Activated CD4-positive, alpha-beta memory T cell treated with anti-CD3 and anti-CD28 coated beads, Interleukin-2, amount 10 ng/mL, durations not matched to agents 7 days and 5 days (primary cell): ENCODE data around the gene RPL19. TPM values are rescaled to one million over a fixed set of nuclear protein-coding genes. Genes with fewer than 3 reads are reported as not detected.

Source experiments
- CTCF ChIA-PET: fragments of 350-600 bp; sonication (Branson Sonifier 250); formaldehyde crosslinking; loops from one replicate; lab custom pipeline; 2021; ENCODE audit warnings: antibody characterized with exemption, inconsistent platforms; lab: Charles Lee
- POLR2A ChIA-PET: fragments of 350-600 bp; sonication (Branson Sonifier 250); formaldehyde crosslinking; loops from one replicate; lab custom pipeline; 2021; ENCODE audit warnings: antibody characterized with exemption; lab: Charles Lee
- DNase-seq: peaks from one replicate; pipeline ENCODE4 v3.0.0-alpha.2; 2020
- H3K27ac Mint-ChIP-seq: one replicate; pipeline ENCODE4 v1.8.0; 2021; ENCODE audit warnings: mild to moderate bottlenecking, mixed read lengths
- H3K27me3 Mint-ChIP-seq: one replicate; pipeline ENCODE4 v1.8.0; 2021; ENCODE audit warnings: mixed read lengths
- H3K36me3 Mint-ChIP-seq: one replicate; pipeline ENCODE4 v1.8.0; 2021; ENCODE audit warnings: low read depth, mixed read lengths
- H3K4me1 Mint-ChIP-seq: one replicate; pipeline ENCODE4 v1.8.0; 2021; ENCODE audit warnings: mixed read lengths
- H3K4me3 Mint-ChIP-seq: one replicate; pipeline ENCODE4 v1.8.0; 2021; ENCODE audit warnings: mild to moderate bottlenecking, mixed read lengths
- H3K9me3 Mint-ChIP-seq: one replicate; pipeline ENCODE4 v1.8.0; 2021; ENCODE audit warnings: mixed read lengths
- total RNA-seq, 2 experiments: library from RNA; stranded (reverse); gene quantifications; one replicate each; pipeline ENCODE4 v1.2.3, GENCODE V29; 2021

The RPL19 gene
- total RNA-seq, 2 experiments from 2014 or later, result 1,724 to 1,761 TPM

- DNase-seq, result no peak
- no peak overlapping the region for H3K27ac Mint-ChIP-seq
Measured at GRCh38 chr17:39173526-39174274, 26.4 kb upstream of the RPL19 start.

DNA sequence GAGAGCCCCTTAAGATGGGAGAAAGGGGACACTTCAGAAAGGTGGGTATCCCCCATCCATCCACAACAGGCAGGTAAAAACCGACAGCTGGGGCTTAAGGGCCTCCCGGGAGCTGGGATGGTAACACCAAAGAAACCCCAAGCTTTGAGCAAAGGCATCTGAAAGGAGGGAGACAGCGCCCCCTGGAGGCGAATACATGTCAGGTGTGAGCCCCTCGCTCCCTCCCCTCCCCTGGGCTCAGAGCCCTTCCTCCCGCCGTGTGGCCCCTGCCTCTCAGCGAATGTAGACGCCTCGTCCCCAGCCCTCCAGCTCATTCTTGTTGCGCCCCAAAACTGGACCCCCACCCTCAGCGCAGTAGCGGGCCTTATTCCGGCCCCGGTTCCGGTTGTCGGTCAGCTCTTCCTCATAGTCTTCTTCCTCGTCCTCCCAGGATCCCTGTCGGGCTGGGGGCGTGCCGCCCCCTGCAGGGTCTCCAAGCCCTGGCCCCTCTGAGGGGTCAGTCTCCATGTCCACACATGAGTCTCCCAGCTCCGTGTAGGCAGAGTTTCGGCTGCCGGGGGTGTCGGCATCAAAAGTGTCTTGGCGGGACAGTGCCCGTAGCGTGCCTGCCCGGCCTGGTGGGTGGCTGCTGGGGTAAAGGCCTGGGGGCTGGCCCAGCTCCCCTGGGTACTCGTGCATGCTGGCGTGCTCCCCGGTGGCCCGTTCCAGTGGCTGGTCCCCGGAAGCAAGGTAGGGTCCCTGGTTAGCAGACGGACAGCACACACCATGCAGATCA, 25.0 kb upstream of the RPL19 start:
- Mint-ChIP-seq H3K4me3 (no peak overlapping the region), H3K27me3 (no peaks in the 10 kb centered on the region), H3K27ac (no peak overlapping the region), H3K4me1 (peaks cover 8% of the 10 kb centered on the region), H3K9me3 (no peaks in the 10 kb centered on the region), H3K36me3 (peaks cover 24% of the 10 kb centered on the region)
- CTCF ChIA-PET, result interaction anchor here (0.6 to 5.0 kb wide), 21 partner anchors 8 to 381 kb away, joined by 3 to 92 read pairs (median 4); partner anchors contain the start of genes ARL5C and RPL19
- POLR2A ChIA-PET, result interaction anchor here (0.7 to 3.5 kb wide), 6 partner anchors 9 to 70 kb away, joined by 3 to 17 read pairs (median 8); partner anchors contain the start of genes ARL5C and RPL19
- peak; percentile 75 for DNase-seq

More at GRCh38 chr17:39173526-39174274, 26.4 kb upstream of the RPL19 start:
- Mint-ChIP-seq H3K4me3 (no peak overlapping the region), H3K9me3 (no peaks in the 10 kb centered on the region), H3K36me3 (peaks cover 24% of the 10 kb centered on the region), H3K4me1 (peaks cover 13% of the 10 kb centered on the region), H3K27me3 (peaks cover 4% of the 10 kb centered on the region)
- ChIA-PET CTCF (interaction anchor here (1.5 to 5.0 kb wide), 6 partner anchors 8 to 191 kb away, joined by 6 to 92 read pairs (median 10); partner anchors contain the start of gene ARL5C), POLR2A (interaction anchor here (1.1 to 2.7 kb wide), 6 partner anchors 9 to 26 kb away, joined by 3 to 13 read pairs (median 6); partner anchors contain the start of gene RPL19)

DNA sequence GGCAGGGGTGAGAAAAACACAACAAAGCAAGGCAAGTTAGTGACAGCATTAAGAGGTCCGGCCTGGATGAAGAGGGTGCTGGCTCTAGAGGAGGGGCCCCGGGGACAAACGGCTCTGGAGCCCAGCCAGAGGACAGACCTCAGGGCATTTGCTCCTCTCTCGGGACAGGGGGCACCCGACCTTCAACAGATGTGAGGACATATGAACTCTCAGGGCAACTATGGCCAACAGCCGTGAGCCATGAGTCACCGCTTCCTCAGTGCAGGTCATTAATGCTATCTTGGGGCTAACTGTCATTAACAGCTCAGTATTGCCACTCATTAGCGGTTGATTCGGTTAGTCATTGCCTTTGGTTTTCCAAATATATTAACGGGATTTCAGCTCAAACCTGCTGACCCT, 24.4 kb upstream of the RPL19 start:
- H3K27me3 Mint-ChIP-seq, result no peaks in the 10 kb centered on the region
- ChIA-PET POLR2A (interaction anchor here (1.5 to 3.5 kb wide), 4 partner anchors 10 to 24 kb away, joined by 6 to 17 read pairs (median 12); partner anchors contain the start of genes ARL5C and RPL19), CTCF (interaction anchor here (0.9 to 5.0 kb wide), 11 partner anchors 8 to 193 kb away, joined by 3 to 92 read pairs (median 8); partner anchors contain the start of gene ARL5C)
- H3K36me3 Mint-ChIP-seq, result peaks cover 24% of the 10 kb centered on the region
- H3K27ac Mint-ChIP-seq, result no peak overlapping the region
- no peaks in the 10 kb centered on the region for H3K9me3 Mint-ChIP-seq
- no peak overlapping the region for H3K4me3 Mint-ChIP-seq
- peaks cover 8% of the 10 kb centered on the region for H3K4me1 Mint-ChIP-seq
- no peak for DNase-seq

DNA sequence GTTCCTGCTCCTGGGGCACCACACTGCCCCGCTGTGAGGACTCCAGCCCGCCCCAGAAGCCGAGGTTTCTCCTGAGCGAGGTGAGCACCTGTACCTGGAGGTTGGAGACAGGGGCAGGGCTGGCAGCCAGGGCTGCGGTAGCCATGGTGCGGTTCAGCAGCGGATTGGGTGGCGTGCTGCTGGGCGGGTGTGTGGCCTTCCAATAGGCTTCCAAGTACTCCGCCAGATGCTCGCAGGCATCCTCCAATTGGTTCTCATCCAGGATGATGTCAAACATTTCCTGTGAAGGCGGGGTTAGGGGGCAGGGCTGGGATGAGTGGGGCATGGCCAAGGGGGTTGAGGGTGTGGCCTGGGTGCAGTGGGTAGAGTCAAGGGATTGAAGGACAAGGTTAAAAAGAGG, 22.8 kb upstream of the RPL19 start:
- ChIA-PET CTCF (interaction anchor here (3.6 to 5.0 kb wide), 2 partner anchors 12 to 24 kb away, joined by 16 to 92 read pairs; partner anchors contain the start of gene ARL5C), POLR2A (interaction anchor here (3.5 kb wide), 1 partner anchor 11 kb away, joined by 17 read pairs; the partner anchor contains the start of gene ARL5C)
- Mint-ChIP-seq H3K9me3 (no peaks in the 10 kb centered on the region), H3K4me1 (peaks cover 7% of the 10 kb centered on the region), H3K36me3 (peaks cover 27% of the 10 kb centered on the region), H3K27ac (no peak overlapping the region), H3K27me3 (no peaks in the 10 kb centered on the region), H3K4me3 (no peak overlapping the region)
- DNase-seq, result no peak

DNA sequence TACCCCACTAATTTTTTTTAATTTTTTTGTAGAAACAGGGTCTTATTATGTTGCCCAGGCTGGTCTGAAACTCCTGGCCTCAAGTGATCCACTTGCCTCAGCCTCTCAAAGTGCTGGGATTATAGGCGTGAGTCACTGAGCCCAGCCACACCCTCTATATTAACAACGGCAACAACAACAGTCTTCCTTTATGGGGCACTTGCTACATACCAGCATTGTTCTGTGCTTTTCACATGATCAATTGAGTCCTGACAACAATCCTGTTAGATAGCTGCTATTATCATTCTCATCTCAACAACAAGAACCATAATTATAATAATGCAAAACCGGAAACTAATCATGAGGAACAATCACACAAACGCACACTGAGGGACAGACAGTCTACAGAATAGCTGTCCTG, 21.5 kb upstream of the RPL19 start:
- CTCF ChIA-PET, result interaction anchor here (0.7 to 1.8 kb wide), 2 partner anchors 14 to 40 kb away, joined by 3 to 8 read pairs; no protein-coding TSS in a partner anchor
- POLR2A ChIA-PET, result no interaction called here
- no peak overlapping the region for H3K27ac Mint-ChIP-seq

GRCh38 chr17:39181303-39181702, 18.8 kb upstream of the RPL19 start:
- Mint-ChIP-seq H3K27me3 (no peaks in the 10 kb centered on the region), H3K4me1 (no peaks in the 10 kb centered on the region), H3K4me3 (no peak overlapping the region), H3K9me3 (no peaks in the 10 kb centered on the region), H3K36me3 (peaks cover 47% of the 10 kb centered on the region), H3K27ac (no peak overlapping the region)
- DNase-seq, result no peak
- POLR2A ChIA-PET, result interaction anchor here (0.7 kb wide), 1 partner anchor 19 kb away, joined by 4 read pairs; the partner anchor contains the start of gene RPL19
- CTCF ChIA-PET, result no interaction called here

More for the DNA sequence above, 21.5 kb upstream of the RPL19 start:
- H3K27me3 Mint-ChIP-seq, result no peaks in the 10 kb centered on the region
- peaks cover 37% of the 10 kb centered on the region for H3K36me3 Mint-ChIP-seq
- no peak overlapping the region for H3K4me3 Mint-ChIP-seq
- no peak for DNase-seq
- H3K9me3 Mint-ChIP-seq, result no peaks in the 10 kb centered on the region
- no peaks in the 10 kb centered on the region for H3K4me1 Mint-ChIP-seq

GRCh38 chr17:39183045-39183444, 17.0 kb upstream of the RPL19 start:
- no peaks in the 10 kb centered on the region for H3K27me3 Mint-ChIP-seq
- POLR2A ChIA-PET, result interaction anchor here (1.5 kb wide), 1 partner anchor 17 kb away, joined by 8 read pairs; the partner anchor contains the start of gene RPL19
- peaks cover 34% of the 10 kb centered on the region for H3K36me3 Mint-ChIP-seq
- DNase-seq, result no peak
- no peak overlapping the region for H3K4me3 Mint-ChIP-seq
- H3K9me3 Mint-ChIP-seq, result no peaks in the 10 kb centered on the region
- peaks cover 6% of the 10 kb centered on the region for H3K4me1 Mint-ChIP-seq
- H3K27ac Mint-ChIP-seq, result no peak overlapping the region
- CTCF ChIA-PET, result interaction anchor here (0.5 to 1.9 kb wide), 3 partner anchors 8 to 344 kb away, joined by 3 to 9 read pairs (median 6); no protein-coding TSS in a partner anchor

DNA sequence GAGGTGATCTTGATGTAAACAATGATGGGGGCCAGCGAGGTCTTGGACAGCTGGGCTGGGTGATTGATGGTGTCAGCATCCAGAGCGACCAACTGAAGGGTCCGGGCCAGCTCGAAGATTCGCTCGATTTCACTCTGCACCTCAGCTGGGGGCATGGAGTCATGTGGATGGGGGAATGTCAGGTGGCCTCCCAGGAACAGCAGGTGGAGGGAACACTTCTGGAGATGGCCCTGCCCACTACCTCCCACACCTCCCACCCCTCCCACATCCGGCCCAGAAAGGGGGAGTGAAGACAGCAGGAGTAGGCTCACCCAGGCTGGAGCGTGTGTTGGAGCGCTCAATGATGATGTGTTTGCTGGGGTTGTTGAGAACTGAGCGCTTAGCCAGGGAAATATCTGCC, 16.4 kb upstream of the RPL19 start:
- Mint-ChIP-seq H3K9me3 (no peaks in the 10 kb centered on the region), H3K27me3 (no peaks in the 10 kb centered on the region), H3K36me3 (peaks cover 32% of the 10 kb centered on the region), H3K27ac (no peak overlapping the region), H3K4me1 (peaks cover 6% of the 10 kb centered on the region), H3K4me3 (no peak overlapping the region)
- POLR2A ChIA-PET, result interaction anchor here (1.5 kb wide), 1 partner anchor 16 kb away, joined by 8 read pairs; the partner anchor contains the start of gene RPL19
- DNase-seq, result no peak
- CTCF ChIA-PET, result interaction anchor here (1.1 to 1.9 kb wide), 2 partner anchors 9 to 19 kb away, joined by 6 to 9 read pairs; no protein-coding TSS in a partner anchor

DNA sequence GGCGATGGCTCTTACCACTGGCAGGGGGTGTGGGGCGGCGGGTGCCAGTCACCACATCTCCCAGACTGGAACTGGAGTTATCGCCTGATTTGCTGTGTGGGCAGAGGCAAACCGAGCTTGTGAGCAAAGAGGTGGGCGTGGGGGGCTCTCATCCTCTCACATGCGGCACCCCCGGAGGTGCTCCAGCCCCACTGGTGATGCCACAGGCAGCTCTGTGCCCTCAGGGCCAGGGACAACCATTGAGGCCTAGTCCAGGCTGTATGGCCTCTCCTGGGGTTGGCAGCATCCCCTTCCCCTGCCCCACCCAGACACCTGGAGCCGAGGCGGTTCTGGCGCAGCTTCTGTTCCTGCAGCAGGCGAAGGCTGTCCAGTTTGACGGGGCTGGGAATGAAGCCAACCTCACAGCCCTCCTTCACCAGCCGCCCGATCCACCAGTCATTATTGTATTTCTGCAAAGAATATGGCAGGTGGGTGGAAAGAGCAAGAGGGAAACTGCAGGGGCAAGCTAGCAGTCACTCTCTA, 13.5 kb upstream of the RPL19 start:
- no peaks in the 10 kb centered on the region for H3K9me3 Mint-ChIP-seq
- no peak for DNase-seq
- POLR2A ChIA-PET, result interaction anchor here (0.7 kb wide), 1 partner anchor 12 kb away, joined by 3 read pairs; no protein-coding TSS in a partner anchor
- peaks cover 33% of the 10 kb centered on the region for H3K36me3 Mint-ChIP-seq
- no peaks in the 10 kb centered on the region for H3K27me3 Mint-ChIP-seq
- no peak overlapping the region for H3K27ac Mint-ChIP-seq
- peaks cover 6% of the 10 kb centered on the region for H3K4me1 Mint-ChIP-seq
- H3K4me3 Mint-ChIP-seq, result no peak overlapping the region
- CTCF ChIA-PET, result no interaction called here

- Mint-ChIP-seq H3K9me3 (no peaks in the 10 kb centered on the region), H3K27ac (peak overlapping the region; percentile 54), H3K4me1 (peaks cover 9% of the 10 kb centered on the region), H3K4me3 (no peak overlapping the region), H3K27me3 (no peaks in the 10 kb centered on the region), H3K36me3 (peaks cover 35% of the 10 kb centered on the region)
- POLR2A ChIA-PET, result no interaction called here
- CTCF ChIA-PET, result no interaction called here
- no peak for DNase-seq
Measured at GRCh38 chr17:39187152-39187830, 12.8 kb upstream of the RPL19 start.

DNA sequence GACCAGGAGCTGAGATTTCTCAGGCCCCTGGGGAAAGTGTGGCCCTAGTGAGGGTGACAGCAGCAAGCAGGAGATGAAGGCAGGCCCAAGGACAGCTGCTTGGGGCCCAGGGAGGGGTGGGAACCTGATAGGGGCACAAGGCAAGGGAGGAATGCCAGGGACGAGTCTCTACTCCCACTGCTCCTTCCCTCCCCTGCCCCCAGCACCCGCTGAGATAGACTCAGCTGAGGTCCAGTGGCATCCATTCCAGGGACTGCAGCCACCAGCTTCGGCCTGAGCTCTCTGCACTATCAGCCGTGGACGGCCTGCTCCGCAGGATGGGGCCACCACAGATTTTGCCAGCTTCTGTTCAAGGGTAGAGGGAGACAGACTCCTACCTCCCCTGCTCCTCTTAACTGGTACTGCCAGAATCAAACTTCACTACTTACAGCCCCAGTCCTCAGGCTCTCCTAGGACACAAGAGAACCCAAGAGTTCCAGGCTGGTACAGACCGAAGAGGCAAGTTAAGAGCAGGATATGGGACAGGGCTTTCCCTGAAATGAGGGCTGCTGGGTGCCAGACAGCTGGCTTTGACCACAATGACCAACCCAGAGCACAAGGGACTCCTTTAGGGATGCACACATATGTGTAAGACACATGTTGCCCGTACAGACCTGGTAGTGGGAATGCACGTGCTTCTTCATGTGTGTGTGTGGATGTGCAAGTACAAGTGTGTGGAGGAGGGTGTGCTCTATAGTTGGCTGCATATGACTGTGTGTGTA, 8.2 kb upstream of the RPL19 start:
- ChIA-PET POLR2A (no interaction called here), CTCF (interaction anchor here (1.3 to 1.7 kb wide), 2 partner anchors 17 to 27 kb away, joined by 3 to 4 read pairs; no protein-coding TSS in a partner anchor)
- H3K36me3 Mint-ChIP-seq, result peaks cover 23% of the 10 kb centered on the region
- H3K27ac Mint-ChIP-seq, result no peak overlapping the region
- no peak for DNase-seq
- no peak overlapping the region for H3K4me3 Mint-ChIP-seq
- no peaks in the 10 kb centered on the region for H3K27me3 Mint-ChIP-seq
- H3K9me3 Mint-ChIP-seq, result no peaks in the 10 kb centered on the region
- H3K4me1 Mint-ChIP-seq, result peaks cover 40% of the 10 kb centered on the region
